HepG2 (cell line): Measurements from ENCODE around the gene SORD. TPM values are rescaled to one million over a fixed set of nuclear protein-coding genes. Genes with fewer than 3 reads are reported as not detected.

Experiments
- ARNTL ChIP-seq: sonication (generic); formaldehyde crosslinking; IDR thresholded peaks from 2 replicates; pipeline ENCODE4 v1.4.0; 2020; ENCODE audit warnings: mild to moderate bottlenecking, missing genetic modification reagents
- GTF3A ChIP-seq: sonication (generic); formaldehyde crosslinking; conservative IDR thresholded peaks from 2 replicates; pipeline ENCODE4 v1.4.0; 2020; ENCODE audit warnings: mild to moderate bottlenecking, missing genetic modification reagents
- JUNB ChIP-seq: sonication (generic); formaldehyde crosslinking; IDR thresholded peaks from 2 replicates; pipeline ENCODE4 v1.8.0; 2022; ENCODE audit warnings: missing genetic modification reagents, mild to moderate bottlenecking, borderline replicate concordance
- PHF20 ChIP-seq: sonication (generic); formaldehyde crosslinking; IDR thresholded peaks from 2 replicates; pipeline ENCODE4 v1.5.0; 2020; ENCODE audit warnings: mild to moderate bottlenecking, missing genetic modification reagents
- RAD21 ChIP-seq: fragments of 450-650 bp; formaldehyde crosslinking; IDR thresholded peaks from 2 replicates; pipeline ENCODE4 v1.5.0; 2020; ENCODE audit warnings: mild to moderate bottlenecking
- THAP7 ChIP-seq: sonication (generic); formaldehyde crosslinking; IDR thresholded peaks from 2 replicates; pipeline ENCODE4 v1.8.1; 2023; ENCODE audit warnings: mild to moderate bottlenecking, missing genetic modification reagents
- ZBTB21 ChIP-seq: sonication (generic); formaldehyde crosslinking; IDR thresholded peaks from 2 replicates; pipeline ENCODE4 v1.4.0; 2020; ENCODE audit warnings: missing genetic modification reagents
- ZNF644 ChIP-seq: IDR thresholded peaks from 2 replicates; pipeline ENCODE4 v1.6.1; 2016; ENCODE audit warnings: low read depth
- ZNF841 ChIP-seq: sonication (generic); formaldehyde crosslinking; IDR thresholded peaks from 2 replicates; pipeline ENCODE4 v1.8.1; 2023; ENCODE audit warnings: missing genetic modification reagents, borderline replicate concordance
- ZZZ3 ChIP-seq: sonication (generic); formaldehyde crosslinking; IDR thresholded peaks from 2 replicates; pipeline ENCODE4 v1.4.0; 2020; ENCODE audit warnings: missing genetic modification reagents, mild to moderate bottlenecking, borderline replicate concordance
- polyA plus RNA-seq, 8 experiments: library from polyadenylated mRNA; depleted of rRNA in 3 of 8; stranded (reverse) in 7 of 8; unstranded in 1 of 8; fragments of >200 nt; fragmentation: Illumina TruSeq in 4 of 8; extraction: Trizol in 4 of 8; gene quantifications; 2 replicates each; pipeline versions ENCODE4 v1.2.1 to v1.2.3, GENCODE V29; 2011 to 2016; ENCODE audit warnings: low read depth in 4 of 8, missing spikeins in 1 of 8, mixed read lengths in 1 of 8; ENCODE audit not compliant: insufficient read depth in 1 of 8
- small RNA-seq, 3 experiments: library from RNA; depleted of rRNA; stranded (forward); fragments of <200 nt; gene quantifications; one replicate each; pipeline ENCODE3, GENCODE V24; 2012; ENCODE audit warnings: low read depth in 2 of 3, low replicate concordance in 1 of 3; ENCODE audit not compliant: insufficient read length in 3 of 3, insufficient read depth in 2 of 3
- total RNA-seq, 5 experiments: library from RNA; depleted of rRNA; stranded (reverse); fragments of >200 nt; fragmentation: Illumina TruSeq; extraction: Trizol; gene quantifications; 2 replicates each; pipeline ENCODE4 v1.2.3, GENCODE V29; 2016; ENCODE audit warnings: low read depth in 1 of 5

Gene SORD
- total and polyA plus RNA-seq, 2 of the 13 experiments (the other 11 are each of a cell fraction or from before 2014, with no cell fraction given), result 59.1 to 95.3 TPM

DNA sequence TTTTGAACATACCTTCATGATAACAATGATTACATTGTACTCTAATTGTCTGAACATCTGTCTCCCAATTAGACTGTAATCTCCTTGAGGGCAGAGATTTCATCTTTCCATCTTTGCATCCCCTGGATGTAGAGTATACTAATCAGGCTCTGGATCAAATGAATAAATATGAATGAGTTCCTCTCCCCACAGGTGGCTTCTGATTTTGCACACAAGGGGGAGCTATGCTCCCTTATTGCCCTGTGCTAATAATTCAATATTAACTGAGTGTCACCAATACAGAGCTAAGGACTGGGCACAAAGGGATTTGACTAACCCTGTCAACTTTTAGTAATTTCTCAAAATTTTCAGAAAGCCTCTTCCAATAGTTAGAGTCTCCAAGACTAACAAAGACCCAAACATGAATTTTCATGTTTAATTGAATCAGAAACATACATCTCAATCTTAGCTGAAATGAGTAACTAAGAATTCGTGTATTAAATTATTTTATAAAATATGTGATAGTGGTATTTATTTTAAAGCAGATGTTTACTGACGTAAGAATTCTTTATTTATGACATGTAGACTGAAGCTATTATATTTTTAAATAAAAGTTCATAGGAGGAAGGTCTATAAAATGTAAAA is 103.7 kb downstream of the SORD start (continued):
- TF ChIP-seq THAP7 (CRISPR knock-in tag) (no peak), ZBTB21 (CRISPR knock-in tag) (no peak), JUNB (no peak), ZNF644 (no peak), GTF3A (no peak), ZNF841 (CRISPR knock-in tag) (no peak), ZZZ3 (CRISPR knock-in tag) (no peak), PHF20 (CRISPR knock-in tag) (no peak), RAD21 (CRISPR knock-in tag) (0 out of 2 replicates have a peak, but pooled peaks have one; percentile 23), ARNTL (CRISPR knock-in tag) (no peak)

Small RNAs within 50 kb of the gene (small RNA-seq; reads per million reads assigned to genes)
- 0 reads per million in 3 experiments for gene RF00019
- gene RNU1-78P, result 0 reads per million in 3 experiments
- 0 to 1.9 (median 1.6) reads per million in 3 experiments for gene RNU6-966P

Other genes starting within 250 kb of the SORD start
- not detected in 2 replicates for gene TERB2, start 66.5 kb upstream of the SORD start, total RNA-seq (2016; rRNA removed; fragmentation: Illumina TruSeq; extraction: Trizol)
- gene TERB2, start 66.5 kb upstream of the SORD start, polyA plus RNA-seq (2011; rRNA removed), result not detected in 2 replicates
- not detected in 2 replicates for gene DUOX2, start 91.0 kb downstream of the SORD start, total RNA-seq (2016; rRNA removed; fragmentation: Illumina TruSeq; extraction: Trizol)
- gene DUOX2, start 91.0 kb downstream of the SORD start, polyA plus RNA-seq (2011; rRNA removed), result 0.08 and 0.27 TPM in 2 replicates
- not detected in 2 replicates for gene DUOXA2, start 91.1 kb downstream of the SORD start, total RNA-seq (2016; rRNA removed; fragmentation: Illumina TruSeq; extraction: Trizol)
- 0.32 and 0.61 TPM in 2 replicates for gene DUOXA2, start 91.1 kb downstream of the SORD start, polyA plus RNA-seq (2011; rRNA removed)
- gene DUOXA1, start 106.7 kb downstream of the SORD start, total RNA-seq (2016; rRNA removed; fragmentation: Illumina TruSeq; extraction: Trizol), result not detected in 2 replicates
- gene DUOXA1, start 106.7 kb downstream of the SORD start, polyA plus RNA-seq (2011; rRNA removed), result 0.10 TPM in 1 of 2 replicates, not detected in the other
- not detected in 2 replicates for gene DUOX1, start 106.8 kb downstream of the SORD start, total RNA-seq (2016; rRNA removed; fragmentation: Illumina TruSeq; extraction: Trizol)
- gene DUOX1, start 106.8 kb downstream of the SORD start, polyA plus RNA-seq (2011; rRNA removed), result 0.03 TPM in 1 of 2 replicates, not detected in the other
- gene SHF, start 164.8 kb downstream of the SORD start, total RNA-seq (2016; rRNA removed; fragmentation: Illumina TruSeq; extraction: Trizol), result 16.8 and 25.5 TPM in 2 replicates
- 20.9 and 21.4 TPM in 2 replicates for gene SHF, start 164.8 kb downstream of the SORD start, polyA plus RNA-seq (2011; rRNA removed)
- 0.08 and 0.11 TPM in 2 replicates for gene SLC28A2, start 229.0 kb downstream of the SORD start, total RNA-seq (2016; rRNA removed; fragmentation: Illumina TruSeq; extraction: Trizol)
- gene SLC28A2, start 229.0 kb downstream of the SORD start, polyA plus RNA-seq (2011; rRNA removed), result 0.01 TPM in 1 of 2 replicates, not detected in the other